Uterus (tissue), 2 donors: ENCODE measurements around the gene PRPS2.

Source experiments
- CTCF ChIP-seq, 4 experiments: fragments of 200-600 bp in 2 of 4; fragments of 450-650 bp in 2 of 4; sonication (generic) in 2 of 4; IDR thresholded peaks; one replicate each; pipeline ENCODE4 v1.5.1; 2016 to 2019; ENCODE audit warnings: antibody characterized with exemption in 4 of 4, mild to moderate bottlenecking in 2 of 4, moderate library complexity in 1 of 4
- POLR2A ChIP-seq, 2 donors: fragments of 450-650 bp; IDR thresholded peaks; one replicate each; pipeline ENCODE4 v1.6.1; 2016; ENCODE audit warnings: antibody characterized with exemption in 2 of 2, mild to moderate bottlenecking in 1 of 2, moderate library complexity in 1 of 2

GRCh38 chrX:12872741-12873140 is 81.5 kb downstream of the PRPS2 start:
- no peak for TF ChIP-seq POLR2A (IDR thresholded peaks at IDR 0.05)
- no peak for TF ChIP-seq CTCF (IDR thresholded peaks at IDR 0.05)
